Panc1 (cell line): ENCODE results near the gene SEC14L2.

Experiments
- TCF7L2 ChIP-seq: IDR thresholded peaks from 2 replicates; pipeline ENCODE4 v1.6.1; 2011; ENCODE audit warnings: mild to moderate bottlenecking, low read depth, low read length, inconsistent platforms
- TF ChIP-seq, protein P1 (sequence below): fragments of 450-650 bp; IDR thresholded peaks from 2 replicates; pipeline ENCODE4 v1.5.1; 2017; ENCODE audit warnings: mild to moderate bottlenecking

DNA sequence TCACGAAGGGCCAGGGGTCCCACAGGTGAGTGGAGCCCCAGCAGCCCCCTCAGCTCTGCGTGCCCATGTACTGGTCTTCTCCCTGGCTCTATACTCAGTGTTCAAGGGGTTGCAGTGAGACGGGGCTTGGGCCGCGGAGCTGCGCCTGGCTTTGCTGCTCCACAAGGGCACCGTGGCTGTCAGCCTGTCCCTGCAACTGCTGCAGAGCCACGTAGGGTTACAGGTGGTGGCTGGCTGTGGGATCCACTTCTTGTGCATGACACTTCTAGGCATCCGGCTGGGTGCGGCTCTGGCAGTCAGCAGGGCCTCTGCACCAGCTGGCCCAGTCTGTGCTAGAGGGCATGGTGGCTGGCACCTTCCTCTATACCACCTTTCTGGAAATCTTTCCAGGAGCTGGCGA is 43.0 kb downstream of the SEC14L2 start:
- TF ChIP-seq, protein P1, sequence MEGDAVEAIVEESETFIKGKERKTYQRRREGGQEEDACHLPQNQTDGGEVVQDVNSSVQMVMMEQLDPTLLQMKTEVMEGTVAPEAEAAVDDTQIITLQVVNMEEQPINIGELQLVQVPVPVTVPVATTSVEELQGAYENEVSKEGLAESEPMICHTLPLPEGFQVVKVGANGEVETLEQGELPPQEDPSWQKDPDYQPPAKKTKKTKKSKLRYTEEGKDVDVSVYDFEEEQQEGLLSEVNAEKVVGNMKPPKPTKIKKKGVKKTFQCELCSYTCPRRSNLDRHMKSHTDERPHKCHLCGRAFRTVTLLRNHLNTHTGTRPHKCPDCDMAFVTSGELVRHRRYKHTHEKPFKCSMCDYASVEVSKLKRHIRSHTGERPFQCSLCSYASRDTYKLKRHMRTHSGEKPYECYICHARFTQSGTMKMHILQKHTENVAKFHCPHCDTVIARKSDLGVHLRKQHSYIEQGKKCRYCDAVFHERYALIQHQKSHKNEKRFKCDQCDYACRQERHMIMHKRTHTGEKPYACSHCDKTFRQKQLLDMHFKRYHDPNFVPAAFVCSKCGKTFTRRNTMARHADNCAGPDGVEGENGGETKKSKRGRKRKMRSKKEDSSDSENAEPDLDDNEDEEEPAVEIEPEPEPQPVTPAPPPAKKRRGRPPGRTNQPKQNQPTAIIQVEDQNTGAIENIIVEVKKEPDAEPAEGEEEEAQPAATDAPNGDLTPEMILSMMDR, result no peak
- no peak for TF ChIP-seq TCF7L2
